Liver (tissue), 6 donors: Measurements from ENCODE around the gene MUSK. TPM values are rescaled to one million over a fixed set of nuclear protein-coding genes. Genes with fewer than 3 reads are reported as not detected.

ENCODE experiments used
- FOXA2 ChIP-seq: IDR thresholded peaks from 2 replicates; pipeline ENCODE4 v1.6.1; 2016; ENCODE audit warnings: antibody characterized with exemption
- JUND ChIP-seq, 2 donors: IDR thresholded peaks; 2 replicates each; pipeline ENCODE4 v1.6.1; 2016; ENCODE audit warnings: antibody characterized with exemption in 2 of 2
- REST ChIP-seq: IDR thresholded peaks from 2 replicates; pipeline ENCODE4 v1.6.1; 2016; ENCODE audit warnings: antibody characterized with exemption, mild to moderate bottlenecking
- SP1 ChIP-seq: IDR thresholded peaks from 2 replicates; pipeline ENCODE4 v1.6.1; 2018; ENCODE audit warnings: antibody characterized with exemption, mild to moderate bottlenecking
- polyA plus RNA-seq, 2 donors: library from polyadenylated mRNA; stranded (reverse) in 1 of 2; unstranded in 1 of 2; fragments of 200-250 nt in 1 of 2; fragments of >200 nt in 1 of 2; fragmentation: Nextera tagmentation in 1 of 2; extraction: Ambion mirVana in 1 of 2; gene quantifications; one replicate each; pipeline versions ENCODE4 v1.2.1 to v1.2.3, GENCODE V29; 2013 to 2015
- small RNA-seq: library from RNA; depleted of rRNA; stranded (forward); fragments of <200 nt; gene quantifications from one replicate; pipeline ENCODE3, GENCODE V24; 2014
- total RNA-seq, 2 donors: library from RNA; depleted of rRNA; stranded (reverse); fragments of >200 nt; gene quantifications; one replicate each; pipeline ENCODE4 v1.2.3, GENCODE V29; 2014
- donor health status: healthy.
- donor health status: healthy.
- donor health status: healthy.

The MUSK gene
- total and polyA plus RNA-seq, 4 donors = 0.05 to 0.17 (median 0.10) TPM; not detected in 1

GRCh38 chr9:110850401-110851135 lies 182.0 kb downstream of the MUSK start (continued):
- TF ChIP-seq REST (no peak), JUND (IDR thresholded peaks at IDR 0.05) (no peak), FOXA2 (no peak), SP1 (no peak)

Small RNA genes within 50 kb of the gene (small RNA-seq; reads per million reads assigned to genes)
- gene AL513328.1 = not detected

Other genes with a start within 250 kb of the MUSK start
- 1 to 10 TPM; 2.2 to 7.5 TPM for gene SVEP1, start 89.0 kb upstream of the MUSK start, total RNA-seq
- 1 to 10 TPM in 1 of 2 donors, under 1 TPM in 1; 0.58 to 1.5 TPM for gene SVEP1, start 89.0 kb upstream of the MUSK start, polyA plus RNA-seq